ENCODE data around the gene ERO1A. TPM values are rescaled to one million over a fixed set of nuclear protein-coding genes. Genes with fewer than 3 reads are reported as not detected.

Gene ERO1A
- total and polyA plus RNA-seq, 4 donors = 16.5 to 42.3 (median 20.0) TPM

DNA sequence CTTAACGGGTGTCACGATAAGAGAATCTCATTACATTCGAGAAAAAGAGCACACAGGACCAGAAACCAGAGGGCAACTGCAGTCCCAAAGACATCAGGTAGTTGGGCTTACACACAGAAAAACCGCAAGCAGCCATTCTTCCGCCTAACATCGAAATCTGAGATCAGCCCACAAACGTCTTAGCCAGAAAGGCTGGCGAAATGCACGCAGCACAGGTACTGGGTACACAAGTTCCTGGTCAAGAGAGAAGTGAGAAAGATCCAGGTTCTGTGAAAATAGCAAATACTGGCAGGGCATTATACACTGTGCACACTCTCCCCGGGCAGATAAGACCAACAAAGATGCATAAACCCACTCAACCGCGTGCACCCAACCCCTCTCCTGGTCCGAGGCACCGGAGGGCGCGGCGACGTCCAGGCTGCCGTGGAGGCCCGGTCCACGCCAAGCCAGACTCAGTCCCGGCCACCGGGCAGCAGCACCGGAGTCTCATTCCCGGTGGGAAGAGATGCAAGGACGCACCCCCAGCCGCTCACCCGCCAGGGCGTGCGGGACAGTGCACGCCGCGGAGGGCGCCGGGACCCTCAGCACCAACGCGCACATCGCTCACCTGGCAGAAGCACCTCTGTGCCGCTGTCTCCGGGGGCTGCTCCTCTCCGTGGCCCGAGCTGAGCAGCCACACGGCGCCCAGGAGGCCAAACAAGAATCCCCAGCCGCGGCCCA is 437 bp downstream of the ERO1A start:
- TF ChIP-seq YY1 (IDR thresholded peaks at IDR 0.05) (peak; percentile 49), HNF4A (conservative IDR thresholded peaks at IDR 0.05) (no peak)
- Histone ChIP-seq H3K4me1 (ENCODE audit: control insufficient read depth in 4 of 4, insufficient read depth in 4 of 4, low read length in 3 of 4) (peaks cover 0 to 14% (median 8%) of the 10 kb centered on the region in 4 donors), H3K9ac (ENCODE audit: low read depth in 1 of 2, low read length in 2 of 2) (peak overlapping the region; percentile 69 to 87), H3K9me3 (ENCODE audit: control insufficient read depth in 4 of 4, low read length in 3 of 4) (no peaks in the 10 kb centered on the region), H3K27ac (ENCODE audit: low read depth in 1 of 2, low read length in 2 of 2) (peak overlapping the region; percentile 97 to 99), H3K27me3 (ENCODE audit: control insufficient read depth in 4 of 4, insufficient read depth in 4 of 4, low read length in 3 of 4) (no peaks in the 10 kb centered on the region), H3K36me3 (ENCODE audit: control insufficient read depth in 4 of 4, insufficient read depth in 3 of 4, low read depth in 1 of 4, low read length in 3 of 4) (no peaks in the 10 kb centered on the region), H3K4me3 (ENCODE audit: low read depth in 1 of 3, low read length in 3 of 3) (peak overlapping the region; percentile 86 to 94 (median 87))
- peak; percentile 47 for DNase-seq (ENCODE audit: low spot score)
- WGBS = under 1% methylated on average over 46 of the region's 46 CpGs

DNA sequence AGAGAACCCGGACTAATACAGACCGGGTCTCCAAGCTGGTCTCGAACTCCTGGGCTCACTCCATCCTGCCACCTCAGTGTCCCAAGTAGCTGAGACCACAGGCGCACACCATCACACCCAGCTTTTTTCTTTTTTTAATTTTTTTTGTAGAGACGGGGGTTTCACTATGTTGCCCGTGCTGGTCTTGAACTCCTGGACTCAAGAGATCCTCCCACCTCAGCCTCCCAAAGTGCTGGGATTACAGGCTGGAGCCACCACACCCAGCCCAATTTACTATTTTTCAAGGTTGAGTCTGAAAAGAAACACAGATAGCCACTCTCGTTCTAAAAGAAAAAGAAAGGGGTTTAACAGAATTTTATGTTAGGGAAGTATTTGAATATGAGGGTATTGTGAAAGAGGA is 1.8 kb downstream of the ERO1A start:
- H3K9ac ChIP-seq (ENCODE audit: low read depth in 1 of 2, low read length in 2 of 2) = no peak overlapping the region
- H3K4me1 ChIP-seq (ENCODE audit: control insufficient read depth in 4 of 4, insufficient read depth in 4 of 4, low read length in 3 of 4) = peaks cover 1 to 13% (median 8%) of the 10 kb centered on the region in 4 donors

More for the DNA sequence above, 1.8 kb downstream of the ERO1A start:
- Histone ChIP-seq H3K4me3 (ENCODE audit: low read depth in 1 of 3, low read length in 3 of 3) (no peak overlapping the region), H3K27ac (ENCODE audit: low read depth in 1 of 2, low read length in 2 of 2) (no peak overlapping the region), H3K36me3 (ENCODE audit: control insufficient read depth in 4 of 4, insufficient read depth in 3 of 4, low read depth in 1 of 4, low read length in 3 of 4) (no peaks in the 10 kb centered on the region), H3K27me3 (ENCODE audit: control insufficient read depth in 4 of 4, insufficient read depth in 4 of 4, low read length in 3 of 4) (no peaks in the 10 kb centered on the region), H3K9me3 (ENCODE audit: control insufficient read depth in 4 of 4, low read length in 3 of 4) (no peaks in the 10 kb centered on the region)
- TF ChIP-seq EGR1 (IDR thresholded peaks at IDR 0.05; ENCODE audit: low read depth in 2 of 2) (no peak), SP1 (IDR thresholded peaks at IDR 0.05) (no peak), FOXA1 (IDR thresholded peaks at IDR 0.05) (no peak), RXRA (IDR thresholded peaks at IDR 0.05) (no peak), HNF4A (conservative IDR thresholded peaks at IDR 0.05) (no peak), GABPA (IDR thresholded peaks at IDR 0.05 in 1 of 2, conservative IDR thresholded peaks at IDR 0.05 in 1 of 2) (no peak)
- TF ChIP-seq, protein P1, sequence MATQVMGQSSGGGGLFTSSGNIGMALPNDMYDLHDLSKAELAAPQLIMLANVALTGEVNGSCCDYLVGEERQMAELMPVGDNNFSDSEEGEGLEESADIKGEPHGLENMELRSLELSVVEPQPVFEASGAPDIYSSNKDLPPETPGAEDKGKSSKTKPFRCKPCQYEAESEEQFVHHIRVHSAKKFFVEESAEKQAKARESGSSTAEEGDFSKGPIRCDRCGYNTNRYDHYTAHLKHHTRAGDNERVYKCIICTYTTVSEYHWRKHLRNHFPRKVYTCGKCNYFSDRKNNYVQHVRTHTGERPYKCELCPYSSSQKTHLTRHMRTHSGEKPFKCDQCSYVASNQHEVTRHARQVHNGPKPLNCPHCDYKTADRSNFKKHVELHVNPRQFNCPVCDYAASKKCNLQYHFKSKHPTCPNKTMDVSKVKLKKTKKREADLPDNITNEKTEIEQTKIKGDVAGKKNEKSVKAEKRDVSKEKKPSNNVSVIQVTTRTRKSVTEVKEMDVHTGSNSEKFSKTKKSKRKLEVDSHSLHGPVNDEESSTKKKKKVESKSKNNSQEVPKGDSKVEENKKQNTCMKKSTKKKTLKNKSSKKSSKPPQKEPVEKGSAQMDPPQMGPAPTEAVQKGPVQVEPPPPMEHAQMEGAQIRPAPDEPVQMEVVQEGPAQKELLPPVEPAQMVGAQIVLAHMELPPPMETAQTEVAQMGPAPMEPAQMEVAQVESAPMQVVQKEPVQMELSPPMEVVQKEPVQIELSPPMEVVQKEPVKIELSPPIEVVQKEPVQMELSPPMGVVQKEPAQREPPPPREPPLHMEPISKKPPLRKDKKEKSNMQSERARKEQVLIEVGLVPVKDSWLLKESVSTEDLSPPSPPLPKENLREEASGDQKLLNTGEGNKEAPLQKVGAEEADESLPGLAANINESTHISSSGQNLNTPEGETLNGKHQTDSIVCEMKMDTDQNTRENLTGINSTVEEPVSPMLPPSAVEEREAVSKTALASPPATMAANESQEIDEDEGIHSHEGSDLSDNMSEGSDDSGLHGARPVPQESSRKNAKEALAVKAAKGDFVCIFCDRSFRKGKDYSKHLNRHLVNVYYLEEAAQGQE (IDR thresholded peaks at IDR 0.05) = no peak
- TF ChIP-seq, protein P2, sequence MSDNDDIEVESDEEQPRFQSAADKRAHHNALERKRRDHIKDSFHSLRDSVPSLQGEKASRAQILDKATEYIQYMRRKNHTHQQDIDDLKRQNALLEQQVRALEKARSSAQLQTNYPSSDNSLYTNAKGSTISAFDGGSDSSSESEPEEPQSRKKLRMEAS (IDR thresholded peaks at IDR 0.05) = no peak
- TF ChIP-seq, protein P3, sequence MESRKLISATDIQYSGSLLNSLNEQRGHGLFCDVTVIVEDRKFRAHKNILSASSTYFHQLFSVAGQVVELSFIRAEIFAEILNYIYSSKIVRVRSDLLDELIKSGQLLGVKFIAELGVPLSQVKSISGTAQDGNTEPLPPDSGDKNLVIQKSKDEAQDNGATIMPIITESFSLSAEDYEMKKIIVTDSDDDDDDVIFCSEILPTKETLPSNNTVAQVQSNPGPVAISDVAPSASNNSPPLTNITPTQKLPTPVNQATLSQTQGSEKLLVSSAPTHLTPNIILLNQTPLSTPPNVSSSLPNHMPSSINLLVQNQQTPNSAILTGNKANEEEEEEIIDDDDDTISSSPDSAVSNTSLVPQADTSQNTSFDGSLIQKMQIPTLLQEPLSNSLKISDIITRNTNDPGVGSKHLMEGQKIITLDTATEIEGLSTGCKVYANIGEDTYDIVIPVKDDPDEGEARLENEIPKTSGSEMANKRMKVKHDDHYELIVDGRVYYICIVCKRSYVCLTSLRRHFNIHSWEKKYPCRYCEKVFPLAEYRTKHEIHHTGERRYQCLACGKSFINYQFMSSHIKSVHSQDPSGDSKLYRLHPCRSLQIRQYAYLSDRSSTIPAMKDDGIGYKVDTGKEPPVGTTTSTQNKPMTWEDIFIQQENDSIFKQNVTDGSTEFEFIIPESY (IDR thresholded peaks at IDR 0.05) = no peak
- TF ChIP-seq, protein P4, sequence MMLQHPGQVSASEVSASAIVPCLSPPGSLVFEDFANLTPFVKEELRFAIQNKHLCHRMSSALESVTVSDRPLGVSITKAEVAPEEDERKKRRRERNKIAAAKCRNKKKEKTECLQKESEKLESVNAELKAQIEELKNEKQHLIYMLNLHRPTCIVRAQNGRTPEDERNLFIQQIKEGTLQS (IDR thresholded peaks at IDR 0.05) = no peak
- DNase-seq (ENCODE audit: low spot score) = no peak
- WGBS = 95% methylated on average over 7 of the region's 7 CpGs

Data from liver (tissue), 9 donors.